CD8-positive, alpha-beta memory T cell (primary cell): ENCODE data around the gene HSDL1. TPM values are rescaled to one million over a fixed set of nuclear protein-coding genes. Genes with fewer than 3 reads are reported as not detected.
A peak's percentile ranks its signal among the peaks of the same experiment; 100 is the strongest.

ENCODE experiments used
- CTCF ChIA-PET: fragments of 350-600 bp; sonication (Branson Sonifier 250); formaldehyde crosslinking; loops from one replicate; lab custom pipeline; 2021; ENCODE audit warnings: antibody characterized with exemption; lab: Charles Lee
- POLR2A ChIA-PET: fragments of 350-600 bp; sonication (Branson Sonifier 250); formaldehyde crosslinking; loops from one replicate; lab custom pipeline; 2021; ENCODE audit warnings: antibody characterized with exemption; lab: Charles Lee
- DNase-seq, 5 donors: peaks; one replicate each; pipeline versions ENCODE4 v3.0.0 to v3.0.0-alpha.2; 2020 to 2022; ENCODE audit warnings: mixed read lengths in 1 of 5
- H3K27ac ChIP-seq: one replicate; pipeline ENCODE4 v1.7.0; 2013; ENCODE audit warnings: low read depth, mild to moderate bottlenecking, low read length, moderate library complexity
- H3K27me3 ChIP-seq: 2 replicates; pipeline ENCODE4 v1.7.0; 2013; ENCODE audit warnings: low read length, mild to moderate bottlenecking; ENCODE audit not compliant: insufficient read depth, poor library complexity, severe bottlenecking
- H3K36me3 ChIP-seq: 2 replicates; pipeline ENCODE4 v1.7.0; 2013; ENCODE audit warnings: mild to moderate bottlenecking, low read length, moderate library complexity; ENCODE audit not compliant: insufficient read depth
- H3K4me1 ChIP-seq: 2 replicates; pipeline ENCODE4 v1.7.0; 2013; ENCODE audit warnings: mild to moderate bottlenecking, low read length, moderate library complexity; ENCODE audit not compliant: insufficient read depth
- H3K4me3 ChIP-seq: 2 replicates; pipeline ENCODE4 v1.7.0; 2013; ENCODE audit warnings: mild to moderate bottlenecking, low read length
- H3K9me3 ChIP-seq: 2 replicates; pipeline ENCODE4 v1.7.0; 2013; ENCODE audit warnings: mild to moderate bottlenecking, low read length
- H3K27ac Mint-ChIP-seq, 8 donors: one replicate each; pipeline ENCODE4 v1.8.0; 2020 to 2021; ENCODE audit warnings: mixed read lengths in 8 of 8, mild to moderate bottlenecking in 6 of 8, inconsistent platforms in 3 of 8, moderate library complexity in 3 of 8
- H3K27me3 Mint-ChIP-seq, 2 donors: one replicate each; pipeline ENCODE4 v1.8.0; 2020 to 2021; ENCODE audit warnings: mixed read lengths in 2 of 2, mild to moderate bottlenecking in 1 of 2, moderate library complexity in 1 of 2
- H3K36me3 Mint-ChIP-seq, 3 donors: one replicate each; pipeline ENCODE4 v1.8.0; 2020 to 2021; ENCODE audit warnings: mixed read lengths in 3 of 3, inconsistent platforms in 1 of 3, mild to moderate bottlenecking in 1 of 3
- H3K4me1 Mint-ChIP-seq, 3 donors: one replicate each; pipeline ENCODE4 v1.8.0; 2020 to 2021; ENCODE audit warnings: mixed read lengths in 3 of 3, inconsistent platforms in 1 of 3, mild to moderate bottlenecking in 1 of 3
- H3K4me3 Mint-ChIP-seq, 7 donors: one replicate each; pipeline ENCODE4 v1.8.0; 2020 to 2021; ENCODE audit warnings: mixed read lengths in 7 of 7, mild to moderate bottlenecking in 6 of 7, moderate library complexity in 4 of 7, inconsistent platforms in 2 of 7
- H3K9me3 Mint-ChIP-seq, 5 donors: one replicate each; pipeline ENCODE4 v1.8.0; 2020 to 2022; ENCODE audit warnings: mixed read lengths in 5 of 5, mild to moderate bottlenecking in 3 of 5, moderate library complexity in 2 of 5, inconsistent platforms in 1 of 5
- polyA plus RNA-seq: library from polyadenylated mRNA; unstranded; fragments of 300-500 nt; fragmentation: Illumina TruSeq; gene quantifications from one replicate; pipeline ENCODE4 v1.2.3, GENCODE V29; 2021
- total RNA-seq, 2 experiments: library from RNA; stranded (reverse); gene quantifications; one replicate each; pipeline ENCODE4 v1.2.3, GENCODE V29; 2021

HSDL1 gene
- total and polyA plus RNA-seq, 3 experiments from 2014 or later = 7.0 to 15.2 (median 13.5) TPM

- no peaks in the 10 kb centered on the region for H3K27me3 ChIP-seq
- POLR2A ChIA-PET = no interaction called here
- peak overlapping the region in 4 of 8 donors; percentile 8 to 51 (median 24) for H3K27ac Mint-ChIP-seq
Observed at GRCh38 chr16:84139628-84140258, 5.2 kb downstream of the HSDL1 start.

GRCh38 chr16:84138824-84139627 is 6.0 kb downstream of the HSDL1 start:
- Histone ChIP-seq H3K27me3 (no peaks in the 10 kb centered on the region), H3K9me3 (no peaks in the 10 kb centered on the region), H3K4me3 (no peak overlapping the region), H3K36me3 (no peaks in the 10 kb centered on the region), H3K4me1 (peaks cover 17% of the 10 kb centered on the region), H3K27ac (peak overlapping the region; percentile 69)
- peak overlapping the region in 3 of 7 donors; percentile 7 to 35 (median 30) for H3K4me3 Mint-ChIP-seq
- H3K27ac Mint-ChIP-seq = peak overlapping the region in 5 of 8 donors; percentile 11 to 91 (median 38)
- peak in 2 of 5 donors; percentile 10 to 15 for DNase-seq
- H3K27me3 Mint-ChIP-seq = no peaks in the 10 kb centered on the region
- H3K36me3 Mint-ChIP-seq = peaks cover 0 to 3% (median 2%) of the 10 kb centered on the region in 3 donors
- POLR2A ChIA-PET = no interaction called here
- H3K4me1 Mint-ChIP-seq = peaks cover 25 to 47% (median 43%) of the 10 kb centered on the region in 3 donors
- H3K9me3 Mint-ChIP-seq = no peaks in the 10 kb centered on the region
- CTCF ChIA-PET = interaction anchor here (2.7 kb wide), 1 partner anchor 23 kb away, joined by 12 read pairs; the partner anchor contains the start of gene MBTPS1

More at GRCh38 chr16:84139628-84140258, 5.2 kb downstream of the HSDL1 start:
- Mint-ChIP-seq H3K4me1 (peaks cover 29 to 52% (median 48%) of the 10 kb centered on the region in 3 donors), H3K9me3 (no peaks in the 10 kb centered on the region), H3K27me3 (no peaks in the 10 kb centered on the region), H3K4me3 (no peak overlapping the region), H3K36me3 (peaks cover 0 to 7% (median 2%) of the 10 kb centered on the region in 3 donors)
- no peak for DNase-seq
- CTCF ChIA-PET = interaction anchor here (2.7 kb wide), 1 partner anchor 23 kb away, joined by 12 read pairs; the partner anchor contains the start of gene MBTPS1
- Histone ChIP-seq H3K4me1 (peaks cover 19% of the 10 kb centered on the region), H3K4me3 (no peak overlapping the region), H3K27ac (peak overlapping the region; percentile 69), H3K36me3 (no peaks in the 10 kb centered on the region), H3K9me3 (no peaks in the 10 kb centered on the region)

- no peak for DNase-seq
- H3K4me1 Mint-ChIP-seq = peaks cover 22 to 44% (median 40%) of the 10 kb centered on the region in 3 donors
- ChIA-PET POLR2A (no interaction called here), CTCF (interaction anchor here (1.3 to 2.7 kb wide), 2 partner anchors 22 to 72 kb away, joined by 3 to 12 read pairs; partner anchors contain the start of gene MBTPS1)
- Histone ChIP-seq H3K27me3 (no peaks in the 10 kb centered on the region), H3K4me3 (no peak overlapping the region), H3K36me3 (no peaks in the 10 kb centered on the region), H3K4me1 (peaks cover 11% of the 10 kb centered on the region), H3K9me3 (no peaks in the 10 kb centered on the region), H3K27ac (peak overlapping the region; percentile 69)
- peak overlapping the region in 3 of 8 donors; percentile 16 to 71 (median 42) for H3K27ac Mint-ChIP-seq
- H3K36me3 Mint-ChIP-seq = peaks cover 0 to 5% (median 2%) of the 10 kb centered on the region in 3 donors
- H3K27me3 Mint-ChIP-seq = no peaks in the 10 kb centered on the region
- no peaks in the 10 kb centered on the region for H3K9me3 Mint-ChIP-seq
- peak overlapping the region in 2 of 7 donors; percentile 30 to 35 for H3K4me3 Mint-ChIP-seq
Observed at GRCh38 chr16:84138500-84138823, 6.5 kb downstream of the HSDL1 start.

DNA sequence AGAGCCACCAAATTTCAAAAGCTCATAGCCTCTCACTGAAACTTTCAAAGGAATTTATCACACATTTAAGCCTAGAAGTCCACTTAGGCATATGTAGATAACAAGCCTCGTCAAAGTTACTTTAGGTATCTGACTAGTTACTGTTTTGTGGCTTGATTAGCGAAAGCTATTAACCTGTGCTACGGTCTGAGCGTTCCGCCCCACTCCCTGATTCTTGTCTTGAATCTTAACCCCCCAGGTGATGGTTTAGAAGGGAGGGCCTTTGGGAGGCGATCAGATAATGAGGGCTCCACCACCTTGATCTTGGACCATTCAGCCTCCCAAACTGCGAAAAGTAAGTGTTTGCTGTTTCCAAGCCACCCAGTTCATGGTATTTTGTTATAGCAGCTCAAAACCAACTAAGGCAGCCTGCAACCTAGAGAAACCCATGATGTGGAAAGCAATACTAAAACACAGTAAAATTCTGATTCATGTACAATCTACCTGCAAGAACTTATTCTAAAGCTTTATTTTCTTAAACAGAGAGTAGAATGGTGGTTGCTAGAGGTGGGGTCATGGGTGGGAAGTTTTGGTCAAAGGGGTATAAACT is 7.1 kb downstream of the HSDL1 start:
- Mint-ChIP-seq H3K9me3 (no peaks in the 10 kb centered on the region), H3K4me3 (no peak overlapping the region), H3K4me1 (peaks cover 20 to 39% (median 34%) of the 10 kb centered on the region in 3 donors), H3K27ac (no peak overlapping the region), H3K36me3 (peaks cover 0 to 5% (median 2%) of the 10 kb centered on the region in 3 donors), H3K27me3 (no peaks in the 10 kb centered on the region)
- CTCF ChIA-PET = interaction anchor here (1.3 to 2.7 kb wide), 2 partner anchors 21 to 72 kb away, joined by 3 to 12 read pairs; partner anchors contain the start of gene MBTPS1
- H3K4me1 ChIP-seq = peaks cover 8% of the 10 kb centered on the region
- peak overlapping the region; percentile 69 for H3K27ac ChIP-seq
- no peak overlapping the region for H3K4me3 ChIP-seq
- POLR2A ChIA-PET = no interaction called here
- no peaks in the 10 kb centered on the region for H3K9me3 ChIP-seq
- no peaks in the 10 kb centered on the region for H3K27me3 ChIP-seq
- no peaks in the 10 kb centered on the region for H3K36me3 ChIP-seq
- no peak for DNase-seq

DNA sequence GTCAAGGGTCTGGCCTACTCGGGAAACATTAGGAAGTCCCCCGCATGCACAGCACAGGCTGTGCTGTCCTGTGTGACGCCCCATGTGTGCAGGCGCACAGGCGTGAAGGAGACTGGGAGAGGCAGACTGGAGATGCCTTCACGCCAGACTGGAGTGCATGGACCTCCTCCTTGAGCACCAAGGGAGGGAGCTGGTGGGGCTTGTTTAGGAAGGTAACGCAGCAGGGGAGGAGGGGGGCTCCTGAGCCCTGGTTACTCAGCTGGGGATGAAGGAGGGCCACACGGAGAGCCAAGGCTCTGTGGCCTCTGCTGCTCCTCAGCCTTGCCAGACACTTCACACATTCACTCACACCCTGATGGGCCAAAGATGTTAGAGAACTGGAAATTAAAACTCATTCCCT is 7.7 kb downstream of the HSDL1 start:
- Mint-ChIP-seq H3K27ac (no peak overlapping the region), H3K27me3 (no peaks in the 10 kb centered on the region), H3K4me3 (no peak overlapping the region), H3K9me3 (no peaks in the 10 kb centered on the region), H3K4me1 (peaks cover 20 to 39% (median 31%) of the 10 kb centered on the region in 3 donors), H3K36me3 (peaks cover 0 to 9% (median 2%) of the 10 kb centered on the region in 3 donors)
- Histone ChIP-seq H3K4me1 (peaks cover 8% of the 10 kb centered on the region), H3K36me3 (no peaks in the 10 kb centered on the region), H3K27ac (peak overlapping the region; percentile 69), H3K4me3 (no peak overlapping the region), H3K27me3 (no peaks in the 10 kb centered on the region), H3K9me3 (no peaks in the 10 kb centered on the region)
- DNase-seq = no peak
- ChIA-PET CTCF (interaction anchor here (1.3 to 2.7 kb wide), 2 partner anchors 21 to 71 kb away, joined by 3 to 12 read pairs; partner anchors contain the start of gene MBTPS1), POLR2A (no interaction called here)

- Mint-ChIP-seq H3K27ac (no peak overlapping the region), H3K4me3 (peak overlapping the region in 1 of 7 donors; percentile 40), H3K9me3 (no peaks in the 10 kb centered on the region), H3K36me3 (peaks cover 0 to 11% (median 2%) of the 10 kb centered on the region in 3 donors), H3K4me1 (peaks cover 16 to 37% (median 24%) of the 10 kb centered on the region in 3 donors), H3K27me3 (no peaks in the 10 kb centered on the region)
- Histone ChIP-seq H3K27me3 (no peaks in the 10 kb centered on the region), H3K9me3 (no peaks in the 10 kb centered on the region), H3K36me3 (no peaks in the 10 kb centered on the region), H3K27ac (no peak overlapping the region), H3K4me3 (no peak overlapping the region), H3K4me1 (peaks cover 8% of the 10 kb centered on the region)
- DNase-seq = no peak
- ChIA-PET CTCF (interaction anchor here (1.0 kb wide), 2 partner anchors 20 to 51 kb away, joined by 3 read pairs; partner anchors contain the start of genes MBTPS1 and TAF1C), POLR2A (no interaction called here)
Observed at GRCh38 chr16:84136331-84137125, 8.4 kb downstream of the HSDL1 start.
